ENCODE data around the gene ZNF335.

Gene ZNF335

GRCh38 chr20:45953672-45954071 lies 18.3 kb downstream of the ZNF335 start:
- no peak for DNase-seq (ENCODE audit: low read depth in 2 of 3, low spot score in 1 of 3)

GRCh38 chr20:45952861-45953260 lies 19.1 kb downstream of the ZNF335 start:
- DNase-seq (ENCODE audit: low read depth in 2 of 3, low spot score in 1 of 3), result no peak

GRCh38 chr20:45951925-45952834 lies 19.8 kb downstream of the ZNF335 start:
- DNase-seq (ENCODE audit: low read depth in 2 of 3, low spot score in 1 of 3), result no peak

- DNase-seq (ENCODE audit: low read depth in 2 of 3, low spot score in 1 of 3), result no peak
Observed at GRCh38 chr20:45950330-45950646, 21.7 kb downstream of the ZNF335 start.

GRCh38 chr20:45949542-45950329 lies 22.3 kb downstream of the ZNF335 start:
- no peak for DNase-seq (ENCODE audit: low read depth in 2 of 3, low spot score in 1 of 3)

- DNase-seq (ENCODE audit: low read depth in 2 of 3, low spot score in 1 of 3), result no peak
Observed at GRCh38 chr20:45948742-45949541, 23.1 kb downstream of the ZNF335 start.

- no peak for DNase-seq (ENCODE audit: low read depth in 2 of 3, low spot score in 1 of 3)
Observed at GRCh38 chr20:45948261-45948733, 23.7 kb downstream of the ZNF335 start.

GRCh38 chr20:45947110-45947866 lies 24.7 kb downstream of the ZNF335 start:
- no peak for DNase-seq (ENCODE audit: low read depth in 2 of 3, low spot score in 1 of 3)

GRCh38 chr20:45946149-45946970 lies 25.6 kb downstream of the ZNF335 start:
- DNase-seq (ENCODE audit: low read depth in 2 of 3, low spot score in 1 of 3), result peak in 1 of 3 donors; percentile 32

GRCh38 chr20:45945678-45946148 lies 26.3 kb downstream of the ZNF335 start:
- no peak for DNase-seq (ENCODE audit: low read depth in 2 of 3, low spot score in 1 of 3)

- no peak for DNase-seq (ENCODE audit: low read depth in 2 of 3, low spot score in 1 of 3)
Observed at GRCh38 chr20:45944965-45945677, 26.9 kb downstream of the ZNF335 start.

GRCh38 chr20:45944151-45944964 lies 27.6 kb downstream of the ZNF335 start:
- DNase-seq (ENCODE audit: low read depth in 2 of 3, low spot score in 1 of 3), result no peak

- DNase-seq (ENCODE audit: low read depth in 2 of 3, low spot score in 1 of 3), result no peak
Observed at GRCh38 chr20:45943613-45944012, 28.4 kb downstream of the ZNF335 start.

GRCh38 chr20:45940469-45940868 lies 31.5 kb downstream of the ZNF335 start:
- no peak for DNase-seq (ENCODE audit: low read depth in 2 of 3, low spot score in 1 of 3)

- no peak for DNase-seq (ENCODE audit: low read depth in 2 of 3, low spot score in 1 of 3)
Observed at GRCh38 chr20:45940053-45940452, 31.9 kb downstream of the ZNF335 start.

- DNase-seq (ENCODE audit: low read depth in 2 of 3, low spot score in 1 of 3), result no peak
Observed at GRCh38 chr20:45938727-45939438, 33.1 kb downstream of the ZNF335 start.

- DNase-seq (ENCODE audit: low read depth in 2 of 3, low spot score in 1 of 3), result no peak
Observed at GRCh38 chr20:45937765-45938164, 34.2 kb downstream of the ZNF335 start.
